ENCODE data around the gene EPB41L3.
A peak's percentile ranks its signal among the peaks of the same experiment; 100 is the strongest.

Gene EPB41L3

DNA sequence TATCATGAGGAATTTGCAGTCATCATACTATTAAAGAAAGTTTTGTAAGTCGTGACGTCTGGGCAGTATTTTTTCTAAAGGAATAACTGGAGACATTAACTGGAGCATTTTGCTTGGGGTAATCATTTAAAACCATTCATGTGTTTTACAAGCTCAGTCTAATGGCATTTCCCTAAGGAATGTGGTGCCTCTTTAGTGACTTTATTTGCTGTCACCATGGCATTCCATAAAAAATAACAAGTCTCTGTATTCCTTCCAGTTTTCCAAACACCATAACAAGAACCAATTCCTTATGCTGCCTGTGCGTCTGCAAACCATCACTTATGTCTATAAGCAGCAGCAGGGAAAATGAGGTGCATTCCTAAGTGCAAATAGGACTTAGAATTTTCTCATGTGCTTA lies 82.8 kb downstream of the EPB41L3 start:
- Histone ChIP-seq H3K4me3 (ENCODE audit: low read depth in 1 of 2, low read length in 2 of 2) (no peak overlapping the region), H3K9ac (ENCODE audit: low read depth in 1 of 2, low read length in 2 of 2) (no peak overlapping the region), H3K27me3 (ENCODE audit: control insufficient read depth in 1 of 2, insufficient read depth in 2 of 2, low read length in 2 of 2) (no peaks in the 10 kb centered on the region), H3K4me1 (ENCODE audit: control insufficient read depth in 1 of 2, insufficient read depth in 2 of 2, low read length in 2 of 2) (peaks cover 0 to 5% of the 10 kb centered on the region in 2 donors), H3K9me3 (ENCODE audit: control insufficient read depth in 1 of 2, low read length in 2 of 2) (no peaks in the 10 kb centered on the region), H3K36me3 (ENCODE audit: control insufficient read depth in 1 of 2, insufficient read depth in 2 of 2, low read length in 2 of 2) (no peaks in the 10 kb centered on the region), H3K27ac (ENCODE audit: low read depth, low read length) (no peak overlapping the region)

DNA sequence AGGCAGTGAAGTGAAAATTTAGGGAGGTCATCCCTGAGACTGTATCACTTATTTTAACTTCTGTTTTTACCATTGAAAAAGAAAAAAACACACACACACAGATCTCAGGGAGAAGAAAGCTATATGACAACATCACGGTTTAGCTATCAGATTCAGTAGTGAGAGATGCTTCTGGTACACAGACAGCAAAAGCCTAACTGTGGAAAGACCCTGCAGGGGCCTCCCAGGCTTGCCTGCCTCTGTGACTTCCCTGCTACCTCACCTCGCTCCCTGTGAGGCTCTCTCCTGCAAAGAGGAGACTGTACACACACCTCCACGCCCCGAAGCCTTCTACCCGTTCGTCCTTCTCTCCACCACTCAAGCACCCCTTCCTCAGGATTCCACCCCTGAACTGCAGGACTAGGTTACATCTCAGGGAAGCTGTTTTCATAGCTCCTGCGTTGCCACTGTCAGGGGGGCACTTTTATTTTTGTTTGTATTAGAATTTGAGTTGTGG lies 86.3 kb downstream of the EPB41L3 start:
- Histone ChIP-seq H3K9ac (ENCODE audit: low read depth in 1 of 2, low read length in 2 of 2) (no peak overlapping the region), H3K27me3 (ENCODE audit: control insufficient read depth in 1 of 2, insufficient read depth in 2 of 2, low read length in 2 of 2) (no peaks in the 10 kb centered on the region), H3K4me1 (ENCODE audit: control insufficient read depth in 1 of 2, insufficient read depth in 2 of 2, low read length in 2 of 2) (peaks cover 0 to 5% of the 10 kb centered on the region in 2 donors), H3K9me3 (ENCODE audit: control insufficient read depth in 1 of 2, low read length in 2 of 2) (no peaks in the 10 kb centered on the region), H3K4me3 (ENCODE audit: low read depth in 1 of 2, low read length in 2 of 2) (no peak overlapping the region), H3K36me3 (ENCODE audit: control insufficient read depth in 1 of 2, insufficient read depth in 2 of 2, low read length in 2 of 2) (no peaks in the 10 kb centered on the region), H3K27ac (ENCODE audit: low read depth, low read length) (no peak overlapping the region)

DNA sequence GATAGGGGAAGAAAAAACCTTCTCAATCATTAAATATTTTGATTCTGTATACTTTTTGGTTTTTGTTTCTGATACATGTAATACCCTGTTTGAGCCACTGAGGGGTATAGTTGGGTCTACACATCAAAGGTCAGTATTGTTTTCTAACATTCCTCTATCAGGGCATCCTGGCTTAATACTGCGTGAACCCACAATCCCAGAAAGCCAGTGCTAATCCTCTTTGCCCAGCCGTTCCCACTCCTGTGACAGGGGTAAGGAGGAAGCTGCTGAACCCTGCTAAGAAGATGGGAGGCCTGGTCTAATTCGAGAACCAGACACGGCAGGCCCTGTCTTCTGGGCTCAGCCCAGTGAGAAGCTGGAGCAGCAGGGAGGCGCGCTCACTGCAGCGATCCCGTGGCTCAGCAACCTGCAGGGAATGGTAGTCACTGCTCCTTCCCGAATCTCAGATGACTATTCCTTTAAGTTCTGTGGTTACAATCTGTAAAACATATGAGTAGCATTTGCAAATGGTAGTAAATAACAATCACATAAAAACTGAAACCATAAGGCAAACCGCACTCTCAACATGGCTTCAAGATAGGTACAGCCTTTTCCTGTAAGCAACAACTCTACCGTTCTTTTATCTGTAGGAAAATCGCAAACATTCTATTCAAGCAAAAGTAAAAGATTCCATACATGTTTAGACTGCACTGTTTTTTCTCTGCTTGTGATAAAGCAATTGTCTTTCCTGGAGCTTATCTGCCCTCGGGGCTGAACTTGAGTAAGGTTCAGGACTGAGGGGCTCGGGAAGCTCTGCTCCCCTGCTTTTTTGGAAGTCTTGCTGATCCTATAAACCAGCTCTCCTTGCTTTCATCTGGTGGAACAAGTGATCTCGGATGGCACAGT lies 87.0 kb downstream of the EPB41L3 start:
- H3K27me3 ChIP-seq (ENCODE audit: control insufficient read depth in 1 of 2, insufficient read depth in 2 of 2, low read length in 2 of 2), result no peaks in the 10 kb centered on the region
- no peak overlapping the region for H3K27ac ChIP-seq (ENCODE audit: low read depth, low read length)
- no peaks in the 10 kb centered on the region for H3K9me3 ChIP-seq (ENCODE audit: control insufficient read depth in 1 of 2, low read length in 2 of 2)
- no peaks in the 10 kb centered on the region for H3K36me3 ChIP-seq (ENCODE audit: control insufficient read depth in 1 of 2, insufficient read depth in 2 of 2, low read length in 2 of 2)
- peaks cover 0 to 5% of the 10 kb centered on the region in 2 donors for H3K4me1 ChIP-seq (ENCODE audit: control insufficient read depth in 1 of 2, insufficient read depth in 2 of 2, low read length in 2 of 2)
- peak overlapping the region in 1 of 2 donors; percentile 7 for H3K4me3 ChIP-seq (ENCODE audit: low read depth in 1 of 2, low read length in 2 of 2)
- no peak overlapping the region for H3K9ac ChIP-seq (ENCODE audit: low read depth in 1 of 2, low read length in 2 of 2)

- H3K27ac ChIP-seq (ENCODE audit: low read depth, low read length), result no peak overlapping the region
- H3K4me1 ChIP-seq (ENCODE audit: control insufficient read depth in 1 of 2, insufficient read depth in 2 of 2, low read length in 2 of 2), result no peaks in the 10 kb centered on the region
- no peaks in the 10 kb centered on the region for H3K27me3 ChIP-seq (ENCODE audit: control insufficient read depth in 1 of 2, insufficient read depth in 2 of 2, low read length in 2 of 2)
- no peaks in the 10 kb centered on the region for H3K36me3 ChIP-seq (ENCODE audit: control insufficient read depth in 1 of 2, insufficient read depth in 2 of 2, low read length in 2 of 2)
- H3K9ac ChIP-seq (ENCODE audit: low read depth in 1 of 2, low read length in 2 of 2), result no peak overlapping the region
- no peak overlapping the region for H3K4me3 ChIP-seq (ENCODE audit: low read depth in 1 of 2, low read length in 2 of 2)
- no peaks in the 10 kb centered on the region for H3K9me3 ChIP-seq (ENCODE audit: control insufficient read depth in 1 of 2, low read length in 2 of 2)
Observed at GRCh38 chr18:5455674-5456073, 88.1 kb downstream of the EPB41L3 start.

DNA sequence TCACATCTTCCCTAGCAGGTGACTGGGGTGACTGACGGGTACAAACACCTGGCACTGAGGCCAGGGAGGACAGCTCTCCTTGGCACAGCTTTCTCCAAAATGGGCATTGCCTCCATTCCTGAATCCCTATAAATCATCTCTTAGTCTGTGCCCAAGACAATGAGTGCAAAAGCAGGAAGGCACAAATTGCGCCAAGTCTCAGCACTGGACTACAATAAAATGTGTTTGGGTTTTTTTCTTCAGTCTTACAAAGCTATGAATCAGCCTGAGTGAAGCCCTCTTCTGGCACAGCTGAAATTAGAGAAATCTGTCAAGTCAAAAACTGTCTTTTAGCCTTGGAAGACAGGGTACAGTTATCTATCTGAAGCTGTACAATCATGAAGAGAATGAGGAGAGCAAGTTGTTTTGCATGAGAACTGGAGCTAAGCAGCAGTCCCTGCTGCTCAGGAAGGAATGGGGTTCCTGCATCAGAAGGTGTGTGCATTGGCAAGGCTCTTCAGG lies 90.8 kb downstream of the EPB41L3 start:
- no peaks in the 10 kb centered on the region for H3K4me1 ChIP-seq (ENCODE audit: control insufficient read depth in 1 of 2, insufficient read depth in 2 of 2, low read length in 2 of 2)

DNA sequence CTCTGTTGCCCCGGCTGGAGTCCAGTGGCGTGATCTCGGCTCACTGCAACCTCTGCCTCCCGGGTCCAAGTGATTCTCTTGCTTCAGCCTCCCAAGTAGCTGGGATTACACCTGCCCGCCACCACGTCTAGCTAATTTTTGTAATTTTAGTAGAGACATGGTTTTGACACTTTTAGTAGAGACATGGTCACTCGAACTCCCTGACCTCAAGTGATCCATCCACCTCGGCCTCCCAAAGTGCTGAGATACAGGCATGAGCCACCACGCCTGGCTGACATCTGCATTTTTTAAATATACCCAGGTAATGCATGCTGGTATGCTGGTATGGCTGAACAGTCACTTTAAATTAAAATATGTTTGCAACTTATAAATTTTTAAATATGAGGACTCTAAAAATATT lies 91.9 kb downstream of the EPB41L3 start:
- Histone ChIP-seq H3K27ac (ENCODE audit: low read depth, low read length) (no peak overlapping the region), H3K4me3 (ENCODE audit: low read depth in 1 of 2, low read length in 2 of 2) (no peak overlapping the region), H3K9ac (ENCODE audit: low read depth in 1 of 2, low read length in 2 of 2) (no peak overlapping the region), H3K36me3 (ENCODE audit: control insufficient read depth in 1 of 2, insufficient read depth in 2 of 2, low read length in 2 of 2) (no peaks in the 10 kb centered on the region), H3K27me3 (ENCODE audit: control insufficient read depth in 1 of 2, insufficient read depth in 2 of 2, low read length in 2 of 2) (no peaks in the 10 kb centered on the region), H3K4me1 (ENCODE audit: control insufficient read depth in 1 of 2, insufficient read depth in 2 of 2, low read length in 2 of 2) (no peaks in the 10 kb centered on the region), H3K9me3 (ENCODE audit: control insufficient read depth in 1 of 2, low read length in 2 of 2) (no peaks in the 10 kb centered on the region)

More for the DNA sequence above, 90.8 kb downstream of the EPB41L3 start:
- H3K36me3 ChIP-seq (ENCODE audit: control insufficient read depth in 1 of 2, insufficient read depth in 2 of 2, low read length in 2 of 2), result no peaks in the 10 kb centered on the region
- no peak overlapping the region for H3K4me3 ChIP-seq (ENCODE audit: low read depth in 1 of 2, low read length in 2 of 2)
- H3K27me3 ChIP-seq (ENCODE audit: control insufficient read depth in 1 of 2, insufficient read depth in 2 of 2, low read length in 2 of 2), result no peaks in the 10 kb centered on the region
- no peak overlapping the region for H3K9ac ChIP-seq (ENCODE audit: low read depth in 1 of 2, low read length in 2 of 2)
- no peaks in the 10 kb centered on the region for H3K9me3 ChIP-seq (ENCODE audit: control insufficient read depth in 1 of 2, low read length in 2 of 2)
- no peak overlapping the region for H3K27ac ChIP-seq (ENCODE audit: low read depth, low read length)

DNA sequence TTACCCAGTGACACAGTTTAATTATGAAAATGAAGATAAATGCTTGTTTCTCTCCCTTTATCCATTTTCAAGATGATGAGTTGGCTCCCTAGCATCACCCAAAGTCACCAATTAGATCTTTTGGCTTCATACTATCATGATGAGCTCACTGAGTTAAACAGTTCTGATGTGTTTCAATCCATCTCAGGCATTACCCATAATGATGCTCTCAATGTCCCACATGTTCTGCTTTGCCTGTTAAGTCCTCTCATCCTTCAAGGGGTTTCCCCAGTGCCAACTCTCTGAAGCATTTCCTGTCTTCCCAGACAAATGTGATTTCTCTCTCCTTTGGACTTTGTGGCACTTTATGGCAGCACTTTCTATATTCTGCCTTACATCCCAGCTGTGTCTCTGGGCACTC lies 92.6 kb downstream of the EPB41L3 start:
- no peak overlapping the region for H3K9ac ChIP-seq (ENCODE audit: low read depth in 1 of 2, low read length in 2 of 2)
- no peaks in the 10 kb centered on the region for H3K27me3 ChIP-seq (ENCODE audit: control insufficient read depth in 1 of 2, insufficient read depth in 2 of 2, low read length in 2 of 2)
- H3K36me3 ChIP-seq (ENCODE audit: control insufficient read depth in 1 of 2, insufficient read depth in 2 of 2, low read length in 2 of 2), result no peaks in the 10 kb centered on the region
- H3K9me3 ChIP-seq (ENCODE audit: control insufficient read depth in 1 of 2, low read length in 2 of 2), result no peaks in the 10 kb centered on the region
- no peaks in the 10 kb centered on the region for H3K4me1 ChIP-seq (ENCODE audit: control insufficient read depth in 1 of 2, insufficient read depth in 2 of 2, low read length in 2 of 2)
- H3K27ac ChIP-seq (ENCODE audit: low read depth, low read length), result no peak overlapping the region
- H3K4me3 ChIP-seq (ENCODE audit: low read depth in 1 of 2, low read length in 2 of 2), result no peak overlapping the region

DNA sequence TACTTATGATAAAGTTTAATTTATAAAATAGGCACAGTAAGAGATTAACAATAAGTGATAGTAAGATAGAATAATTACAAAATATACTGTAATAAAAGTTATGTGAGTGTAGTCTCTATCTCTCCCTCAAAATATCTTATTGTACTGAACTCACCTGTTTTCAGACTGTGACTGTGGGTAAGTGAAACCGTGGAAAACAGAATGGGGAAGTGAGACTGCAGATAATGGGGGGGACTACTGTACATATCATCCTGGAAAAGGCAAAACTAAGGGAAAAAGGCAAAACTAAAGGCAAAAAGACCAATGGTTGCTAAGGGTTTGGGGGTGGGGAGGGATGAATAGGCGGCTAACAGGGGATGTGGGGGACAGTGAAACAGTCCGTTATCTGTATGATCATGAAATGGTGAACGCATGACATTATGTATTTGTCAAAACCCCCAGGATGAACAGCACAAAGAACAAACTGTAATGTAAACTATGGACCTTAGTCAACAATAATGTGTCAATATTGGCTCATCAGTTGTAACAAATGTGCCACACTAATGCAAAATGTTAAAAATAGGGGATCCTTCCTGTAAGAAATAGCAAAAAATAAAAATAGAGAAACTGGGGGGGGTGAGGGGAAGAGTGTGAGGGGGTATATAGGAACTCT lies 93.8 kb downstream of the EPB41L3 start:
- H3K27ac ChIP-seq (ENCODE audit: low read depth, low read length), result no peak overlapping the region
- H3K4me3 ChIP-seq (ENCODE audit: low read depth in 1 of 2, low read length in 2 of 2), result no peak overlapping the region
- no peaks in the 10 kb centered on the region for H3K4me1 ChIP-seq (ENCODE audit: control insufficient read depth in 1 of 2, insufficient read depth in 2 of 2, low read length in 2 of 2)
- H3K36me3 ChIP-seq (ENCODE audit: control insufficient read depth in 1 of 2, insufficient read depth in 2 of 2, low read length in 2 of 2), result peaks cover 0 to 2% of the 10 kb centered on the region in 2 donors
- no peak overlapping the region for H3K9ac ChIP-seq (ENCODE audit: low read depth in 1 of 2, low read length in 2 of 2)
- H3K27me3 ChIP-seq (ENCODE audit: control insufficient read depth in 1 of 2, insufficient read depth in 2 of 2, low read length in 2 of 2), result no peaks in the 10 kb centered on the region
- no peaks in the 10 kb centered on the region for H3K9me3 ChIP-seq (ENCODE audit: control insufficient read depth in 1 of 2, low read length in 2 of 2)

DNA sequence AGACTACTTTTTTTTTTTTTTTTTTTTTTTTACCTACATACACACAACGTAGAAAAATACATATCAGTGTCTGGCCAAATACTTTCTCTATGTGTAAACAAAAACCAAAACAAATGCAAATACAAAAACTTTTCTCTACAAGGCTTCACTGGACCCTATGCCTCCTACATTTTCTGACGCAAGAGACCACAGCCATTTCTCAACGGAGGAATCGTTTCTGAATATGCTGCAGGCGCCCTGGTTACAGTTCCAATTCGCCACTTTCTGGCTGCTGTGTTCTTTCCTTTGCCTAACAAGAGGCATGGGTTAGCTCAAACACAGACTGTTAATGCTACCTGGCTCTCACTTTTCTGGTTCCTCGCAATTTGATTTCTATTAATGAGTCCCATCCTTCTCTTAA lies 96.4 kb downstream of the EPB41L3 start:
- H3K9me3 ChIP-seq (ENCODE audit: control insufficient read depth in 1 of 2, low read length in 2 of 2), result no peaks in the 10 kb centered on the region
- H3K4me1 ChIP-seq (ENCODE audit: control insufficient read depth in 1 of 2, insufficient read depth in 2 of 2, low read length in 2 of 2), result no peaks in the 10 kb centered on the region
- H3K4me3 ChIP-seq (ENCODE audit: low read depth in 1 of 2, low read length in 2 of 2), result no peak overlapping the region
- H3K9ac ChIP-seq (ENCODE audit: low read depth in 1 of 2, low read length in 2 of 2), result no peak overlapping the region
- H3K27me3 ChIP-seq (ENCODE audit: control insufficient read depth in 1 of 2, insufficient read depth in 2 of 2, low read length in 2 of 2), result no peaks in the 10 kb centered on the region
- no peak overlapping the region for H3K27ac ChIP-seq (ENCODE audit: low read depth, low read length)
- peaks cover 0 to 12% of the 10 kb centered on the region in 2 donors for H3K36me3 ChIP-seq (ENCODE audit: control insufficient read depth in 1 of 2, insufficient read depth in 2 of 2, low read length in 2 of 2)

DNA sequence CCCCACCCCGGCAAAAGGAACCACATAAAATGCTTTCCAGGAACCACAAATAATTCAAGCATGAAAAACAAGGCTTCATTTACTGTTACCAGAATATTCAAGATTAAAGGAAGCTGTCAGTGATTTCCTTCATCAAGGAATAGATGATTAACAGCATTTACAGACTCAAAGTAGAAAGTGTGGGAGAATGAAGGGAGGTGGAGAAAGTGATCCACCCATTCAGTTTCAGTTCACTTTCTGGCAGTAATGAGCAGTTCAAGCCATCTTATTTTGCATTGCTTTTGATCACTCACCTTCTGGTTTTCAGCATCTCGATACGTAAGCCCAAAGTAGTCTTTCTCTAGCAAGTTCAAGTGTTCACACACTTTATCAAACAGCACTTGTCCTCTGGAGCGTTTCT lies 99.0 kb downstream of the EPB41L3 start:
- H3K27ac ChIP-seq (ENCODE audit: low read depth, low read length), result no peak overlapping the region
- no peaks in the 10 kb centered on the region for H3K9me3 ChIP-seq (ENCODE audit: control insufficient read depth in 1 of 2, low read length in 2 of 2)
- no peaks in the 10 kb centered on the region for H3K27me3 ChIP-seq (ENCODE audit: control insufficient read depth in 1 of 2, insufficient read depth in 2 of 2, low read length in 2 of 2)
- no peak overlapping the region for H3K4me3 ChIP-seq (ENCODE audit: low read depth in 1 of 2, low read length in 2 of 2)
- peaks cover 0 to 12% of the 10 kb centered on the region in 2 donors for H3K36me3 ChIP-seq (ENCODE audit: control insufficient read depth in 1 of 2, insufficient read depth in 2 of 2, low read length in 2 of 2)
- H3K9ac ChIP-seq (ENCODE audit: low read depth in 1 of 2, low read length in 2 of 2), result no peak overlapping the region
- no peaks in the 10 kb centered on the region for H3K4me1 ChIP-seq (ENCODE audit: control insufficient read depth in 1 of 2, insufficient read depth in 2 of 2, low read length in 2 of 2)

Measured in duodenal mucosa (tissue), 2 donors.